ENCODE measurements around the gene CPSF7. TPM values are rescaled to one million over a fixed set of nuclear protein-coding genes. Genes with fewer than 3 reads are reported as not detected.
A peak's percentile ranks its signal among the peaks of the same experiment; 100 is the strongest.

Gene CPSF7
- total RNA-seq, 1 experiment from 2014 or later = 145 TPM

DNA sequence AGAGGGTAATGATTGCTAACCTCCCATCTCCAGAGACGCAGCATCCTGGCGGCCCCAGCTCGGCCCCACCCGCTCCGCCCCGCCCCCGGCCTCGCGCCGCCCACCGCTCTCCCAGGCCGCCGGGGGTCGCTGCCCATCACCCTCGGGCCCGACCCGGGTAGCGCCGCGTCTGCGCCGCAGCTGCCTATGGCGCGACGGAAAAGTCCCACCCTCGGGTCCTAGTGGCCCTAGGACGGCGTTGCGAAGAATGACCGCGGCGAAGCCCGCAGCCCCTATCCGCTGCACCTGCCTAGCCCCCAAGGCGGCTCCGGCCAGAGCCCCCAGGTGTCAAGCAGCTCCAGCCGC lies 457 bp downstream of the CPSF7 start:
- Mint-ChIP-seq H3K4me3 (peak overlapping the region; percentile 95 to 97), H3K36me3 (ENCODE audit: insufficient read depth in 1 of 3, low read depth in 3 of 3) (peaks cover 35 to 51% (median 45%) of the 10 kb centered on the region in 3 experiments; a peak in 6 of 7 replicates), H3K4me1 (peaks cover 11 to 16% of the 10 kb centered on the region in 2 experiments), H3K9me3 (no peaks in the 10 kb centered on the region; a peak in 1 of 5 replicates), H3K27me3 (ENCODE audit: low read depth) (no peaks in the 10 kb centered on the region), H3K27ac (peak overlapping the region; percentile 97 to 99 (median 98); a peak in 6 of 7 replicates)
- H4K20me1 ChIP-seq (ENCODE audit: control insufficient read depth, insufficient read depth, insufficient read length) = no peaks in the 10 kb centered on the region
- no CpG with 5 or more reads among the region's 37 CpGs for WGBS (ENCODE audit: extremely low coverage, insufficient read length, low lambda C conversion rate)
- peaks cover 9% of the 10 kb centered on the region for H3K79me1 ChIP-seq (ENCODE audit: insufficient read depth, low read depth, low read length, poor library complexity, severe bottlenecking)
- no peak overlapping the region for H2BK15ac ChIP-seq (ENCODE audit: low read depth, low read length)
- no peak overlapping the region for H2BK12ac ChIP-seq (ENCODE audit: insufficient read length, low read depth, low read length)
- DNase-seq = peak; percentile 78
- H3K4me1 ChIP-seq (ENCODE audit: insufficient read depth, low read length) = no peaks in the 10 kb centered on the region
- H2BK5ac ChIP-seq (ENCODE audit: insufficient read length, low read length) = no peak overlapping the region
- no peak overlapping the region for H2BK20ac ChIP-seq (ENCODE audit: low read depth, low read length, poor library complexity, severe bottlenecking)
- H3K9me3 ChIP-seq (ENCODE audit: control insufficient read depth, low read depth, low read length) = no peaks in the 10 kb centered on the region
- peak; percentile 57 for TF ChIP-seq CTCF (conservative IDR thresholded peaks at IDR 0.05)
- peak overlapping the region; percentile 87 for H3K9ac ChIP-seq (ENCODE audit: extremely low read depth, insufficient read length, low read length)
- peak overlapping the region; percentile 72; the same call in 1 of the 2 replicates for H3K4ac ChIP-seq (ENCODE audit: low read depth, low read length)
- H2AK5ac ChIP-seq (ENCODE audit: insufficient read length, low read length) = no peak overlapping the region
- peaks cover 30% of the 10 kb centered on the region for H3K79me2 ChIP-seq (ENCODE audit: insufficient read depth, low read length)
- peak overlapping the region; percentile 69 for H3K4me2 ChIP-seq (ENCODE audit: insufficient read depth, insufficient read length, low read length)
- H4K5ac ChIP-seq (ENCODE audit: insufficient read length, low read depth, low read length) = no peak overlapping the region
- no peak overlapping the region for H4K8ac ChIP-seq (replicated peaks; ENCODE audit: insufficient read length, low read depth, low read length)
- no peak overlapping the region for H3K56ac ChIP-seq (ENCODE audit: insufficient read length, low read depth, low read length)
- H2BK120ac ChIP-seq (ENCODE audit: low read depth, low read length, poor library complexity, severe bottlenecking) = peak overlapping the region; percentile 82
- no peak overlapping the region for H3K27ac ChIP-seq (ENCODE audit: insufficient read length, low read depth, low read length)
- no peak overlapping the region for H3K23ac ChIP-seq (ENCODE audit: insufficient read length, low read depth, low read length)
- H3K14ac ChIP-seq (ENCODE audit: insufficient read depth, low read length) = peak overlapping the region; percentile 96
- H4K91ac ChIP-seq (ENCODE audit: insufficient read length, low read depth, low read length) = peak overlapping the region; percentile 58
- H2AFZ ChIP-seq (ENCODE audit: low read length) = no peak overlapping the region
- H3T11ph ChIP-seq (ENCODE audit: low read length) = no peak overlapping the region
- peak overlapping the region; percentile 95 for H3K18ac ChIP-seq (ENCODE audit: insufficient read length, low read depth, low read length)
- H3K23me2 ChIP-seq (ENCODE audit: insufficient read length, low read depth, low read length, poor library complexity, severe bottlenecking) = peaks cover 3% of the 10 kb centered on the region
- H3K27me3 ChIP-seq (ENCODE audit: insufficient read depth, low read length) = no peaks in the 10 kb centered on the region; the same call in 1 of the 2 replicates
